Neutrophil (primary cell): ENCODE measurements around the gene NR5A1.

Experiments used
- H3K27ac ChIP-seq: fragments of 200-600 bp; sonication (generic); 2 replicates; pipeline ENCODE4 v1.5.1; 2016; ENCODE audit warnings: mild to moderate bottlenecking, moderate library complexity
- H3K27me3 ChIP-seq: fragments of 200-600 bp; sonication (generic); 2 replicates; pipeline ENCODE4 v1.6.0; 2016; ENCODE audit warnings: mild to moderate bottlenecking
- H3K36me3 ChIP-seq: fragments of 200-600 bp; sonication (generic); 2 replicates; pipeline ENCODE4 v1.5.1; 2017
- H3K4me1 ChIP-seq, 2 experiments: fragments of 200-600 bp in 1 of 2; sonication (generic) in 1 of 2; 1 replicate in 1 of 2; 2 replicates in 1 of 2; pipeline versions ENCODE4 v1.5.1 to v1.6.1; 2013 to 2016; ENCODE audit warnings: low read depth in 1 of 2, low read length in 1 of 2, mild to moderate bottlenecking in 1 of 2, moderate library complexity in 1 of 2; ENCODE audit not compliant: control insufficient read depth in 1 of 2, insufficient read depth in 1 of 2
- H3K4me3 ChIP-seq, 2 experiments: fragments of 200-600 bp in 1 of 2; sonication (generic) in 1 of 2; 1 replicate in 1 of 2; 2 replicates in 1 of 2; pipeline ENCODE4 v1.5.1; 2013 to 2016; ENCODE audit warnings: low read depth in 1 of 2, low read length in 1 of 2, mild to moderate bottlenecking in 1 of 2, moderate library complexity in 1 of 2
- H3K9me3 ChIP-seq: fragments of 200-600 bp; sonication (generic); 2 replicates; pipeline ENCODE4 v1.5.1; 2016
- CTCF ChIP-seq: fragments of 200-600 bp; sonication (generic); IDR thresholded peaks from 2 replicates; pipeline ENCODE4 v1.5.1; 2016; ENCODE audit warnings: antibody characterized with exemption

Gene NR5A1

GRCh38 chr9:124493794-124494479 lies 13.3 kb downstream of the NR5A1 start:
- peaks cover 27% of the 10 kb centered on the region for H3K27me3 ChIP-seq
- no peak overlapping the region for H3K4me3 ChIP-seq

DNA sequence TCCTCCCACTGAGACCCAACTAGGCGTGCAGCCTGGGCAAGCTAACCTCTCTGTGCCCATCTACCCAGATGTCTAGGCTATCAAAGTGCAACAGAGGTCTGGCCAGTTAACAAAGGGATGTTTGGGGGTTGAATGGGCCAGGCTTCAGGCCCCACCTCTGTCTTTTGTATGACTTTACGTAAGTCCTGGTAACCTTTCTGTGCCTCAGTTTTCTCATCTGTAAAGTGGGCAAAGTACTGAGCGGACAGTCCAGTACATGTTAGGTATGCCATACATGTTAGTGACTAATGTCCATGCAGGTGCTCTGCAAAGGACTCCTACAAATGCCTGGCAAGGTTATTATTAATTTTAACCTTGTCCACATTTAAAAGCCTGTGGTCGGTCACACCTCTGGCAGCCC lies 14.0 kb downstream of the NR5A1 start:
- no peaks in the 10 kb centered on the region for H3K36me3 ChIP-seq
- no peak for TF ChIP-seq CTCF
- no peak overlapping the region for H3K4me3 ChIP-seq
- H3K4me1 ChIP-seq: no peaks in the 10 kb centered on the region
- H3K9me3 ChIP-seq: no peaks in the 10 kb centered on the region
- no peak overlapping the region for H3K27ac ChIP-seq
- peaks cover 28% of the 10 kb centered on the region for H3K27me3 ChIP-seq

More at GRCh38 chr9:124493794-124494479, 13.3 kb downstream of the NR5A1 start:
- no peaks in the 10 kb centered on the region for H3K4me1 ChIP-seq
- no peak for TF ChIP-seq CTCF
- H3K36me3 ChIP-seq: no peaks in the 10 kb centered on the region
- H3K9me3 ChIP-seq: no peaks in the 10 kb centered on the region
- H3K27ac ChIP-seq: no peak overlapping the region

- no peak overlapping the region for H3K4me3 ChIP-seq
- H3K36me3 ChIP-seq: no peaks in the 10 kb centered on the region
- no peaks in the 10 kb centered on the region for H3K9me3 ChIP-seq
- H3K4me1 ChIP-seq: no peaks in the 10 kb centered on the region
- TF ChIP-seq CTCF: no peak
- peaks cover 32% of the 10 kb centered on the region for H3K27me3 ChIP-seq
- H3K27ac ChIP-seq: no peak overlapping the region
Measured at GRCh38 chr9:124492818-124493217, 14.4 kb downstream of the NR5A1 start.

DNA sequence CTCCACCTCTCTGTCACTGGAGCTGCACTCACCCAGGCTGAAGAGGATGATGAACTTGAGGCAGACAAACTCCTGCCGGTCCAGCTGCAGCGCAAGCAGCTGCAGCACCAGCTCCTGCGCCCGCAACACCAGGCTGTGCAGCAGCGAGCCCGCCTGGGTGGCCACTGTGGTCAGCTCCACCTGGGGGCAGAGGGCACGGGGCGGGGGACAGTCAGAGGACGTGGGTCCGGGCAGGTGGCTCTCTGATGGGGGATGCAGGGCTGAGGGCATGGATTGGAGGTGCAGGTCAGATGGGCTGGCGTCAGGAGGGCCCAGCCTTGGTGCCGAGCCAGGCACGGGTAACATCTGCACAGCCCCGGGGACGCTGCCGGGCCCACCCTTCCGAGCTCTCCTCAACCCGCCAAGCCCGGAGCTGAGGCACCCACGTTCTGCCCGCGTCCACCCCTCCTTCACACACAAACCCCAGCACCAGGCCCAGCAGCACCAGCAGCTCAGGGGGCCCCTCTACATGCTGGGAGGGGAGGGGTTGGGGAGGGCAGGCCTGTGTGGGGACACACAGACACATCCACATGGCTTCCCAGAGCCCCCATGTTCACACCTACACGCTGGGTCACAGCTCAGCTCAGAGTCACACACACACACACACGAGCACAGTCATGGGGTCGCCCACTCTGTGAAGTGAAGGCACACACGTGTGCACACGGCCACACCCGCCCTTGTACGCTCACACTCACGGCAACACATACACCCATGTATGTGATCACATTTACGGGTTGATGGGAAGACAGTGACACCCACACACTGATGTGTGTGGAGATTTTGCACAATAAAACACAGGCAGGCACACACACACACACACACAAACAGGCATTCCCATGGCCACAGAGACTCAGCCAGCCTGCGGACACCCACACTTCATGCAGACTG lies 15.9 kb downstream of the NR5A1 start:
- TF ChIP-seq CTCF: no peak
- no peaks in the 10 kb centered on the region for H3K4me1 ChIP-seq
- H3K9me3 ChIP-seq: no peaks in the 10 kb centered on the region
- no peak overlapping the region for H3K4me3 ChIP-seq
- H3K36me3 ChIP-seq: no peaks in the 10 kb centered on the region
- H3K27ac ChIP-seq: no peak overlapping the region
- H3K27me3 ChIP-seq: peaks cover 34% of the 10 kb centered on the region

DNA sequence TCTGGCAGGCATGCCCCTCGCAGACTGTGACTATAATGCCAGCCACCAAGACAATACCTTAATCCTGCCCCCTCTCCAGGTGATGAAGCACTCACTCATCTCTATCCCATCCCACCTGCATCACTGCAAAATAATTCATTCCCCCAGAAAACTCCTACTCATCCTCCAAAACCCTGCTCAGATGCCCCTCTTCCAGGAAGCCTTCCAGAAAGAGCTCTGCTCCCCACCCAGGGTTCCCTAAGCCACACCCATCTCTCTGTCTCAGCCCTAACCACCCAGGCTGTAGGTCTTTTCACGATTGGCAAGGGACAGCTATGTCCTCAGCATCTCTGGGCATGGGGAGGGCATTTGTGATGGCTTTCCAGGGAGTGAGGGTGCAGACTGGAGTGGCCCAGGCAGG lies 17.2 kb downstream of the NR5A1 start:
- no peak overlapping the region for H3K4me3 ChIP-seq
- no peak overlapping the region for H3K27ac ChIP-seq
- H3K36me3 ChIP-seq: no peaks in the 10 kb centered on the region
- no peak for TF ChIP-seq CTCF
- H3K27me3 ChIP-seq: peaks cover 28% of the 10 kb centered on the region
- H3K9me3 ChIP-seq: no peaks in the 10 kb centered on the region
- no peaks in the 10 kb centered on the region for H3K4me1 ChIP-seq
